Activated naive CD8-positive, alpha-beta T cell (primary cell): ENCODE results near the gene SIN3A.
"Not testable (repeated sequence)": the region's sequence is repeated elsewhere in the genome, so short reads cannot be mapped to it uniquely, and the experiment has no call there.

ENCODE experiments used
- H3K27ac Mint-ChIP-seq: one replicate; pipeline ENCODE4 v1.8.0; 2021; ENCODE audit warnings: mixed read lengths
- H3K27me3 Mint-ChIP-seq: one replicate; pipeline ENCODE4 v1.8.0; 2021; ENCODE audit warnings: mixed read lengths
- H3K36me3 Mint-ChIP-seq: one replicate; pipeline ENCODE4 v1.8.0; 2021; ENCODE audit warnings: mixed read lengths
- H3K4me1 Mint-ChIP-seq: one replicate; pipeline ENCODE4 v1.8.0; 2021; ENCODE audit warnings: low read depth, mixed read lengths
- H3K4me3 Mint-ChIP-seq: one replicate; pipeline ENCODE4 v1.8.0; 2021; ENCODE audit warnings: mild to moderate bottlenecking, mixed read lengths
- H3K9me3 Mint-ChIP-seq: one replicate; pipeline ENCODE4 v1.8.0; 2021; ENCODE audit warnings: low read depth, mixed read lengths

Gene SIN3A

GRCh38 chr15:75454471-75455378, 3.2 kb upstream of the SIN3A start:
- no peaks in the 10 kb centered on the region for H3K27me3 Mint-ChIP-seq
- H3K9me3 Mint-ChIP-seq, result no peaks in the 10 kb centered on the region
- H3K36me3 Mint-ChIP-seq, result no peaks in the 10 kb centered on the region
- peak overlapping the region; percentile 70 for H3K27ac Mint-ChIP-seq
- H3K4me3 Mint-ChIP-seq, result peak overlapping the region; percentile 89
- peaks cover 22% of the 10 kb centered on the region for H3K4me1 Mint-ChIP-seq

GRCh38 chr15:75453703-75454470, 2.4 kb upstream of the SIN3A start:
- H3K27me3 Mint-ChIP-seq, result no peaks in the 10 kb centered on the region
- no peaks in the 10 kb centered on the region for H3K36me3 Mint-ChIP-seq
- H3K27ac Mint-ChIP-seq, result peak overlapping the region; percentile 99
- peak overlapping the region; percentile 92 for H3K4me3 Mint-ChIP-seq
- peaks cover 29% of the 10 kb centered on the region for H3K4me1 Mint-ChIP-seq
- H3K9me3 Mint-ChIP-seq, result no peaks in the 10 kb centered on the region

- Mint-ChIP-seq H3K36me3 (no peaks in the 10 kb centered on the region), H3K4me1 (peaks cover 36% of the 10 kb centered on the region), H3K27me3 (no peaks in the 10 kb centered on the region), H3K4me3 (peak overlapping the region; percentile 92), H3K27ac (peak overlapping the region; percentile 99), H3K9me3 (no peaks in the 10 kb centered on the region)
These were observed 1.6 kb upstream of the SIN3A start for GRCh38 chr15:75452865-75453702.

- H3K9me3 Mint-ChIP-seq, result no peaks in the 10 kb centered on the region
- H3K4me1 Mint-ChIP-seq, result peaks cover 42% of the 10 kb centered on the region
- H3K36me3 Mint-ChIP-seq, result no peaks in the 10 kb centered on the region
- H3K27ac Mint-ChIP-seq, result peak overlapping the region; percentile 99
- H3K27me3 Mint-ChIP-seq, result no peaks in the 10 kb centered on the region
- H3K4me3 Mint-ChIP-seq, result peak overlapping the region; percentile 92
These were observed 924 bp upstream of the SIN3A start for GRCh38 chr15:75452364-75452864.

GRCh38 chr15:75451202-75451673, 252 bp downstream of the SIN3A start:
- Mint-ChIP-seq H3K4me3 (peak overlapping the region; percentile 92), H3K27me3 (no peaks in the 10 kb centered on the region), H3K36me3 (no peaks in the 10 kb centered on the region), H3K4me1 (peaks cover 49% of the 10 kb centered on the region), H3K9me3 (no peaks in the 10 kb centered on the region), H3K27ac (peak overlapping the region; percentile 87)

GRCh38 chr15:75450307-75451201, 936 bp downstream of the SIN3A start:
- Mint-ChIP-seq H3K36me3 (no peaks in the 10 kb centered on the region), H3K4me3 (peak overlapping the region; percentile 98), H3K9me3 (no peaks in the 10 kb centered on the region), H3K4me1 (peaks cover 53% of the 10 kb centered on the region), H3K27ac (peak overlapping the region; percentile 96), H3K27me3 (no peaks in the 10 kb centered on the region)

- Mint-ChIP-seq H3K27ac (peak overlapping the region; percentile 96), H3K36me3 (no peaks in the 10 kb centered on the region), H3K4me1 (peaks cover 54% of the 10 kb centered on the region), H3K9me3 (no peaks in the 10 kb centered on the region), H3K4me3 (peak overlapping the region; percentile 98), H3K27me3 (no peaks in the 10 kb centered on the region)
These were observed 1.7 kb downstream of the SIN3A start for GRCh38 chr15:75449585-75450306.

GRCh38 chr15:75448171-75448570, 3.3 kb downstream of the SIN3A start:
- H3K4me1 Mint-ChIP-seq, result peaks cover 67% of the 10 kb centered on the region
- H3K27me3 Mint-ChIP-seq, H3K36me3 Mint-ChIP-seq, H3K4me3 Mint-ChIP-seq, H3K9me3 Mint-ChIP-seq, H3K27ac Mint-ChIP-seq: not testable (repeated sequence)

- H3K27ac Mint-ChIP-seq, result peak overlapping the region; percentile 81
- peaks cover 67% of the 10 kb centered on the region for H3K4me1 Mint-ChIP-seq
- H3K4me3 Mint-ChIP-seq, result peak overlapping the region; percentile 59
- no peaks in the 10 kb centered on the region for H3K9me3 Mint-ChIP-seq
- no peaks in the 10 kb centered on the region for H3K27me3 Mint-ChIP-seq
- H3K36me3 Mint-ChIP-seq, result no peaks in the 10 kb centered on the region
These were observed 5.3 kb downstream of the SIN3A start for GRCh38 chr15:75446151-75446550.

- peaks cover 66% of the 10 kb centered on the region for H3K4me1 Mint-ChIP-seq
- not testable (repeated sequence) for H3K4me3 Mint-ChIP-seq, H3K27ac Mint-ChIP-seq, H3K27me3 Mint-ChIP-seq, H3K36me3 Mint-ChIP-seq, H3K9me3 Mint-ChIP-seq
These were observed 6.2 kb downstream of the SIN3A start for GRCh38 chr15:75445324-75445723.

GRCh38 chr15:75443972-75444453, 7.5 kb downstream of the SIN3A start:
- not testable (repeated sequence) for H3K9me3 Mint-ChIP-seq, H3K36me3 Mint-ChIP-seq, H3K27me3 Mint-ChIP-seq
- peak overlapping the region; percentile 54 for H3K27ac Mint-ChIP-seq
- peaks cover 58% of the 10 kb centered on the region for H3K4me1 Mint-ChIP-seq
- H3K4me3 Mint-ChIP-seq, result peak overlapping the region; percentile 17

- peaks cover 2% of the 10 kb centered on the region for H3K36me3 Mint-ChIP-seq
- no peaks in the 10 kb centered on the region for H3K27me3 Mint-ChIP-seq
- H3K9me3 Mint-ChIP-seq, result no peaks in the 10 kb centered on the region
- peaks cover 48% of the 10 kb centered on the region for H3K4me1 Mint-ChIP-seq
- no peak overlapping the region for H3K4me3 Mint-ChIP-seq
- peak overlapping the region; percentile 35 for H3K27ac Mint-ChIP-seq
These were observed 13.8 kb downstream of the SIN3A start for GRCh38 chr15:75437721-75438120.

GRCh38 chr15:75436881-75437280, 14.6 kb downstream of the SIN3A start:
- Mint-ChIP-seq H3K36me3 (peaks cover 2% of the 10 kb centered on the region), H3K27me3 (no peaks in the 10 kb centered on the region), H3K4me3 (no peak overlapping the region), H3K27ac (peak overlapping the region; percentile 16), H3K4me1 (peaks cover 53% of the 10 kb centered on the region), H3K9me3 (no peaks in the 10 kb centered on the region)
